Fibroblast of lung (primary cell): ENCODE measurements around the gene AASDH.
A peak's percentile ranks its signal among the peaks of the same experiment; 100 is the strongest.

Experiments
- EZH2 ChIP-seq: IDR thresholded peaks from 2 replicates; pipeline ENCODE4 v1.5.1; 2012; ENCODE audit warnings: low read length, control low read depth, mild to moderate bottlenecking; ENCODE audit errors: missing control alignments
- TF ChIP-seq, protein P1 (sequence below), 2 donors: IDR thresholded peaks in 1 of 2; conservative IDR thresholded peaks in 1 of 2; 1 replicate in 1 of 2; 2 replicates in 1 of 2; pipeline ENCODE4 v1.5.1; 2011 to 2012; ENCODE audit warnings: low read length in 2 of 2, control low read depth in 1 of 2, inconsistent platforms in 1 of 2, low read depth in 1 of 2, mild to moderate bottlenecking in 1 of 2

DNA sequence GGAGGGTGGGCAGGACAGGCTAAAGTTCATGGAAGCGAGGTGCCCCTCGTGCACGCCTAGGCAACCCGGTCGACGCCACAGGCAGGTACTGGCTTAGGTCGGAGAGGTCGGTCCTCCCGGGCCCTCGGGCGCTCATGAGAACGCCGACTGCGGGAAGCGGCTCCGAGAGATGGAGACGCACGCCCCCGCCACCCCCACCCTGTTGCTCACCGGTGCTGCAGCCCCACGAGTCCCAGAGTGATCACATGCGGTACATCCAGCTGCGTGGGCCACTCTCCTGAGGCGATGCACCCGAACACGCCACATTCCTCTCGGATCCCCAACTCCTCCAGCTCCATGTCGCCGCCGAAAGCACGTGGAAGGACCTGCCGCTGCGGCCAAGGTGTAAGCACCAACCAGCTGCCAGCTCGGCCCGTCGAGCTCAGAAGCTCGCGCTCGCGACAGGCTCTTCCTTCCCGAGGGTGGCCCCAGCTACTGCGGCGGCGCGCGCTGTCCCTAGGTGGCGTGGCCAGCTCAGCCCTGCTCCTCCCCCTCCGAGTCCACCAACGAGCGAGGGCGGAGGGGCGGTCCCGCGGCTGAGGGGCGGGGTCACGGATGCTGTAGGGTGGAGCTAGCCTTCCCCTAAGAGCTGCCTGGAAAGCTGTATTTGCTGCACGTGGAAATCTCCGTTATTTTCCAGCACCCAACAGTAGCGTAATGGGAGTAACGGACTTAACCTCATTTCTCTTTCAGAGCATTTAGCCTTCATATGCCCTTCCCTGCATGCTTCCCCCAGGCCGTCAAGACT lies 48.0 kb upstream of the AASDH start, which contains the start of gene PPAT:
- TF ChIP-seq, protein P1, sequence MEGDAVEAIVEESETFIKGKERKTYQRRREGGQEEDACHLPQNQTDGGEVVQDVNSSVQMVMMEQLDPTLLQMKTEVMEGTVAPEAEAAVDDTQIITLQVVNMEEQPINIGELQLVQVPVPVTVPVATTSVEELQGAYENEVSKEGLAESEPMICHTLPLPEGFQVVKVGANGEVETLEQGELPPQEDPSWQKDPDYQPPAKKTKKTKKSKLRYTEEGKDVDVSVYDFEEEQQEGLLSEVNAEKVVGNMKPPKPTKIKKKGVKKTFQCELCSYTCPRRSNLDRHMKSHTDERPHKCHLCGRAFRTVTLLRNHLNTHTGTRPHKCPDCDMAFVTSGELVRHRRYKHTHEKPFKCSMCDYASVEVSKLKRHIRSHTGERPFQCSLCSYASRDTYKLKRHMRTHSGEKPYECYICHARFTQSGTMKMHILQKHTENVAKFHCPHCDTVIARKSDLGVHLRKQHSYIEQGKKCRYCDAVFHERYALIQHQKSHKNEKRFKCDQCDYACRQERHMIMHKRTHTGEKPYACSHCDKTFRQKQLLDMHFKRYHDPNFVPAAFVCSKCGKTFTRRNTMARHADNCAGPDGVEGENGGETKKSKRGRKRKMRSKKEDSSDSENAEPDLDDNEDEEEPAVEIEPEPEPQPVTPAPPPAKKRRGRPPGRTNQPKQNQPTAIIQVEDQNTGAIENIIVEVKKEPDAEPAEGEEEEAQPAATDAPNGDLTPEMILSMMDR (conservative IDR thresholded peaks at IDR 0.05 in 1 of 2, IDR thresholded peaks at IDR 0.05 in 1 of 2; ENCODE audit: low read depth in 1 of 2, low read length in 2 of 2), result peak; percentile 4 to 21
- TF ChIP-seq EZH2, result no peak
